ENCODE results near the gene LST1. TPM values are rescaled to one million over a fixed set of nuclear protein-coding genes. Genes with fewer than 3 reads are reported as not detected.

Gene LST1
- total and polyA plus RNA-seq, 2 of the 4 experiments (the other 2 are of a cell fraction) = not detected

GRCh38 chr6:31636698-31637596 lies 50.9 kb downstream of the LST1 start:
- in situ Hi-C loops (cut with MboI; ENCODE audit: low sequenced_read_pairs) = no loop called here
- Histone ChIP-seq H3K14ac (replicated peaks; ENCODE audit: low read depth, low read length) (no peak overlapping the region), H2BK20ac (ENCODE audit: low read depth, low read length) (no peak overlapping the region), H4K8ac (ENCODE audit: low read depth in 2 of 2, low read length in 2 of 2) (no peak overlapping the region), H4K5ac (ENCODE audit: low read depth, low read length) (no peak overlapping the region), H3K4me3 (ENCODE audit: insufficient read depth, low read depth, low read length) (no peak overlapping the region), H2BK15ac (ENCODE audit: low read depth, low read length) (no peak overlapping the region), H3K27me3 (ENCODE audit: control insufficient read depth, insufficient read depth, low read length) (no peaks in the 10 kb centered on the region), H3K9me1 (ENCODE audit: insufficient read depth, low read length) (no peaks in the 10 kb centered on the region), H3K4me1 (ENCODE audit: control insufficient read depth, insufficient read depth, low read length) (no peaks in the 10 kb centered on the region; the same call in 1 of the 2 replicates), H2AK5ac (ENCODE audit: low read depth, low read length) (no peak overlapping the region), H2AFZ (replicated peaks; ENCODE audit: low read length, poor library complexity) (no peak overlapping the region), H2AK9ac (replicated peaks; ENCODE audit: low read depth, low read length, poor library complexity) (no peak overlapping the region), H3K56ac (ENCODE audit: extremely low read depth, insufficient read depth, low read length) (no peak overlapping the region), H3K27ac (ENCODE audit: insufficient read depth, low read length) (no peak overlapping the region), H3K9ac (ENCODE audit: low read depth, low read length) (no peak overlapping the region), H3K18ac (ENCODE audit: low read depth, low read length) (no peak overlapping the region), H4K20me1 (ENCODE audit: insufficient read depth, low read length) (peaks cover 28% of the 10 kb centered on the region), H3K4me2 (ENCODE audit: low read depth, low read length) (no peak overlapping the region), H3K79me1 (ENCODE audit: low read depth in 1 of 2, low read length in 2 of 2) (peaks cover 29 to 31% of the 10 kb centered on the region in 2 experiments), H3K36me3 (ENCODE audit: control insufficient read depth, insufficient read depth, low read length) (peaks cover 86% of the 10 kb centered on the region), H2BK120ac (ENCODE audit: low read depth, low read length) (no peak overlapping the region), H3K23ac (ENCODE audit: low read depth, low read length) (no peak overlapping the region), H3K4ac (ENCODE audit: low read depth, low read length) (no peak overlapping the region), H4K91ac (ENCODE audit: insufficient read depth, low read depth, low read length) (no peak overlapping the region), H2BK5ac (ENCODE audit: low read depth, low read length, poor library complexity, severe bottlenecking) (no peak overlapping the region), H3K9me3 (ENCODE audit: control insufficient read depth, insufficient read depth, low read length) (no peaks in the 10 kb centered on the region)
- POLR2A ChIA-PET (ENCODE audit: unreplicated experiment) = no interaction called here
- 90% methylated on average over 8 of the region's 27 CpGs; no CpG with 5 or more reads in 1 of the 2 experiments for WGBS, 2 experiments (ENCODE audit: extremely low coverage in 2 of 2, insufficient read length in 1 of 2)
- TF ChIP-seq RFX5 (IDR thresholded peaks at IDR 0.05; ENCODE audit: low read depth, low read length) (no peak), BHLHE40 (IDR thresholded peaks at IDR 0.05; ENCODE audit: low read depth, low read length) (no peak), CTCF (conservative IDR thresholded peaks at IDR 0.05; ENCODE audit: low read depth, low read length) (no peak), NFE2L2 (IDR thresholded peaks at IDR 0.05; ENCODE audit: low read depth, low read length) (no peak), POLR2A (IDR thresholded peaks at IDR 0.05; ENCODE audit: low read depth, low read length) (no peak), SMC3 (IDR thresholded peaks at IDR 0.05; ENCODE audit: low read depth, low read length) (no peak), ELK1 (IDR thresholded peaks at IDR 0.05; ENCODE audit: borderline replicate concordance, low read depth, low read length) (no peak), MAFK (IDR thresholded peaks at IDR 0.05; ENCODE audit: low read depth, low read length) (no peak), MXI1 (IDR thresholded peaks at IDR 0.05; ENCODE audit: borderline replicate concordance, low read depth, low read length) (no peak), USF2 (IDR thresholded peaks at IDR 0.05; ENCODE audit: low read depth, low read length) (no peak), CEBPB (IDR thresholded peaks at IDR 0.05; ENCODE audit: low read depth, low read length) (no peak), FOS (IDR thresholded peaks at IDR 0.05; ENCODE audit: low read depth, low read length) (no peak)
- ATAC-seq (ENCODE audit: low read depth) (no peak), DNase-seq (no peak)
- intact Hi-C loops (cut with micrococcal nuclease) = no loop called here
- CTCF ChIA-PET = interaction anchor here (0.8 to 1.5 kb wide), 2 partner anchors 15 to 86 kb away, joined by 3 to 4 read pairs; no protein-coding TSS in a partner anchor
- dilution Hi-C loops (cut with HindIII; ENCODE audit: low sequenced_read_pairs, unreplicated experiment) = no loop called here
- TSS peak; percentile 61 for BruUV-seq (replicated peaks)
